OCI-LY3 (cell line): ENCODE measurements around the gene UNCX.

Experiments used
- CTCF ChIP-seq: fragments of 200-600, 300-600 bp; sonication (generic); IDR thresholded peaks from 2 replicates; pipeline ENCODE4 v1.5.1; 2014; ENCODE audit warnings: antibody characterized with exemption, low read length, low read depth
- EZH2phosphoT487 ChIP-seq: fragments of 200-600 bp; shearing (Covaris generic); IDR thresholded peaks from 2 replicates; pipeline ENCODE4 v1.6.1; 2018; ENCODE audit warnings: antibody characterized with exemption, mixed run types, low read depth

GRCh38 chr7:1242606-1243289 lies 10.1 kb downstream of the UNCX start:
- TF ChIP-seq CTCF (no peak), EZH2phosphoT487 (no peak)
